K562 (cell line): ENCODE measurements around the gene CHM. TPM values are rescaled to one million over a fixed set of nuclear protein-coding genes. Genes with fewer than 3 reads are reported as not detected.
A peak's percentile ranks its signal among the peaks of the same experiment; 100 is the strongest.

Experiments
- ATAC-seq: fragments of 200-7000 bp; cut with Tn5 transposase; 3 replicates; pipeline ENCODE4 v1.9.1; 2020; ENCODE audit warnings: moderate library complexity
- BruUV-seq: library from RNA; stranded (reverse); fragments of 400-500 nt; replicated peaks from 2 replicates; lab custom pipeline; 2021; lab: Mats Ljungman, UMichigan
- CTCF ChIA-PET: fragments of 300-600 bp; formaldehyde crosslinking; extraction: SDS; loops from one replicate; lab custom pipeline; 2021; ENCODE audit warnings: low intra/inter-chr PET ratio; lab: Yijun Ruan, JAX
- POLR2A ChIA-PET: fragments of 300-600, 350-650 bp; sonication (Branson Sonifier 250); formaldehyde crosslinking; extraction: SDS; loops from one replicate; lab custom pipeline; 2021; ENCODE audit warnings: antibody characterized with exemption, inconsistent platforms; lab: Yijun Ruan, JAX
- DNase-seq, 4 experiments: peaks; one replicate each; pipeline versions ENCODE4 v3.0.0 to v3.0.0-alpha.2; 2011 to 2018; ENCODE audit warnings: low spot score in 3 of 4, mixed read lengths in 3 of 4; ENCODE audit errors: extremely low read depth in 1 of 4
- FAIRE-seq: peaks from 2 replicates; lab custom pipeline; 2011; peaks lifted over from hg19 to GRCh38; lab: Jason Lieb, UNC
- H2AFZ ChIP-seq: 2 replicates; pipeline ENCODE4 v1.6.0; 2011; ENCODE audit warnings: low read depth, low read length, control low read depth, inconsistent platforms
- H3K27ac ChIP-seq: fragments of 200-600 bp; 3 replicates; pipeline ENCODE4 v1.8.0; 2011; ENCODE audit warnings: low read depth, mild to moderate bottlenecking, control low read depth, inconsistent platforms, low read length, moderate library complexity, mixed read lengths; ENCODE audit errors: extremely low read depth
- H3K27me3 ChIP-seq, 2 experiments: fragments of 300-600 bp in 1 of 2; 2 replicates in 1 of 2; 3 replicates in 1 of 2; pipeline versions ENCODE4 v1.6.0 to v1.8.0; 2011; ENCODE audit warnings: inconsistent platforms in 2 of 2, low read length in 2 of 2, mild to moderate bottlenecking in 1 of 2, mixed read lengths in 1 of 2, moderate library complexity in 1 of 2; ENCODE audit not compliant: control insufficient read depth in 2 of 2, insufficient read depth in 2 of 2
- H3K36me3 ChIP-seq: fragments of 300-600 bp; 3 replicates; pipeline ENCODE4 v1.8.0; 2011; ENCODE audit warnings: mild to moderate bottlenecking, low read length, inconsistent platforms; ENCODE audit not compliant: control insufficient read depth, insufficient read depth
- H3K4me1 ChIP-seq, 2 experiments: fragments of 200-600 bp in 1 of 2; replicated peaks in 1 of 2; 2 replicates in 1 of 2; 3 replicates in 1 of 2; pipeline versions ENCODE4 v1.5.1 to v1.8.0; 2011; ENCODE audit warnings: inconsistent platforms in 2 of 2, low read length in 2 of 2, mild to moderate bottlenecking in 1 of 2, mixed read lengths in 1 of 2, moderate library complexity in 1 of 2; ENCODE audit not compliant: control insufficient read depth in 2 of 2, insufficient read depth in 2 of 2
- H3K4me2 ChIP-seq: 2 replicates; pipeline ENCODE4 v1.6.1; 2011; ENCODE audit warnings: low read length, control low read depth, inconsistent platforms, mixed read lengths; ENCODE audit not compliant: insufficient read depth
- H3K4me3 ChIP-seq: fragments of 200-600 bp; sonication (generic), shearing (Covaris generic); 2 replicates; pipeline ENCODE4 v1.5.1; 2016; ENCODE audit warnings: control low read depth, inconsistent platforms
- H3K79me2 ChIP-seq: fragments of 200-600 bp; 3 replicates; pipeline ENCODE4 v1.8.0; 2011; ENCODE audit warnings: low read length, inconsistent platforms; ENCODE audit not compliant: control insufficient read depth, insufficient read depth
- H3K9ac ChIP-seq, 2 experiments: 2 replicates each; pipeline versions ENCODE4 v1.6.0 to v1.6.1; 2011; ENCODE audit warnings: low read depth in 2 of 2, low read length in 2 of 2, control low read depth in 1 of 2, inconsistent platforms in 1 of 2, mild to moderate bottlenecking in 1 of 2, mixed read lengths in 1 of 2; ENCODE audit not compliant: insufficient read depth in 1 of 2
- H3K9me1 ChIP-seq: one replicate; pipeline ENCODE4 v1.6.0; 2011; ENCODE audit warnings: inconsistent platforms, mild to moderate bottlenecking, low read length, moderate library complexity; ENCODE audit not compliant: control insufficient read depth, insufficient read depth
- H3K9me3 ChIP-seq: replicated peaks from 2 replicates; pipeline ENCODE4 v1.5.1; 2011; ENCODE audit warnings: low read depth, low read length, inconsistent platforms; ENCODE audit not compliant: control insufficient read depth, insufficient read depth
- H4K20me1 ChIP-seq: replicated peaks from 2 replicates; pipeline ENCODE4 v1.6.1; 2011; ENCODE audit warnings: low read length, inconsistent platforms, mixed read lengths; ENCODE audit not compliant: control insufficient read depth, insufficient read depth
- C11orf30 ChIP-seq: fragments of 450-650 bp; IDR thresholded peaks from 2 replicates; pipeline ENCODE4 v1.6.1; 2016; ENCODE audit warnings: low read depth, mild to moderate bottlenecking
- CHD2 ChIP-seq: IDR thresholded peaks from 2 replicates; pipeline ENCODE4 v1.6.1; 2011; ENCODE audit warnings: low read depth, low read length
- FOXK2 ChIP-seq, 2 experiments: fragments of 450-650 bp; IDR thresholded peaks in 1 of 2; conservative IDR thresholded peaks in 1 of 2; 2 replicates each; pipeline ENCODE4 v1.6.1; 2016; ENCODE audit warnings: low read depth in 2 of 2, mild to moderate bottlenecking in 1 of 2
- FUS ChIP-seq: fragments of 200-400 bp; formaldehyde crosslinking; optimal IDR thresholded peaks from 2 replicates; pipeline ENCODE3; 2017; ENCODE audit warnings: low read depth, low read length
- L3MBTL2 ChIP-seq: fragments of 450-650 bp; IDR thresholded peaks from 2 replicates; pipeline ENCODE4 v1.6.1; 2016; ENCODE audit warnings: mild to moderate bottlenecking, moderate library complexity
- NFIX ChIP-seq: fragments of 250-450 bp; sonication (Bioruptor Pico); IDR thresholded peaks from 2 replicates; pipeline ENCODE4 v1.4.0; 2020; ENCODE audit warnings: low read depth, mild to moderate bottlenecking, moderate library complexity
- NFYB ChIP-seq: IDR thresholded peaks from 2 replicates; pipeline ENCODE4 v1.6.1; 2011; ENCODE audit warnings: mild to moderate bottlenecking, moderate library complexity; ENCODE audit not compliant: insufficient read length; ENCODE audit errors: extremely low read depth
- NR3C1 ChIP-seq: sonication (generic); formaldehyde crosslinking; IDR thresholded peaks from 2 replicates; pipeline ENCODE4 v1.8.1; 2022; ENCODE audit warnings: missing genetic modification reagents
- PBX2 ChIP-seq, 2 experiments: IDR thresholded peaks in 1 of 2; conservative IDR thresholded peaks in 1 of 2; 2 replicates each; pipeline ENCODE4 v1.6.1; 2016; ENCODE audit warnings: low read depth in 2 of 2, mild to moderate bottlenecking in 1 of 2, missing compliant biosample characterization in 1 of 2, missing genetic modification characterization in 1 of 2, moderate library complexity in 1 of 2
- PHF8 ChIP-seq: fragments of 200-600 bp; sonication (generic); IDR thresholded peaks from 2 replicates; pipeline ENCODE4 v1.6.1; 2012; ENCODE audit warnings: mixed run types, mild to moderate bottlenecking, inconsistent platforms, low read length, moderate library complexity, borderline replicate concordance
- SNAPC5 ChIP-seq: fragments of 250-450 bp; sonication (Bioruptor Pico); IDR thresholded peaks from 2 replicates; pipeline ENCODE4 v1.8.0; 2021; ENCODE audit warnings: moderate library complexity, mild to moderate bottlenecking, inconsistent platforms
- YY1 ChIP-seq, 3 experiments: IDR thresholded peaks; 2 replicates each; pipeline ENCODE4 v1.6.1; 2011; ENCODE audit warnings: low read length in 2 of 3, mild to moderate bottlenecking in 2 of 3, moderate library complexity in 2 of 3, borderline replicate concordance in 1 of 3, control low read depth in 1 of 3, low read depth in 1 of 3; ENCODE audit not compliant: insufficient read depth in 3 of 3, insufficient replicate concordance in 2 of 3, control insufficient read depth in 1 of 3, insufficient read length in 1 of 3; ENCODE audit errors: extremely low read depth in 1 of 3
- ZNF408 ChIP-seq: fragments of 250-450 bp; sonication (Bioruptor Pico); IDR thresholded peaks from 2 replicates; pipeline ENCODE4 v1.4.0; 2020; ENCODE audit warnings: low read depth, mild to moderate bottlenecking, moderate library complexity
- ZNF449 ChIP-seq: fragments of 250-450 bp; sonication (Bioruptor Pico); IDR thresholded peaks from 2 replicates; pipeline ENCODE4 v1.8.0; 2022; ENCODE audit warnings: moderate library complexity, mild to moderate bottlenecking, inconsistent platforms
- WGBS: fragments of 100-300 bp; shearing (Covaris generic); methylation state at CpG from one replicate; pipeline ENCODE4 v1.1.6; 2016; ENCODE audit warnings: low coverage, mixed read lengths; ENCODE audit not compliant: insufficient coverage; ENCODE audit errors: missing lambda C conversion rate; 5-methylcytosine and 5-hydroxymethylcytosine counted together
- in situ Hi-C: fragments of 300-500 bp; cut with MboI; formaldehyde crosslinking; loops from 4 replicates; pipeline ENCODE4 v1.15.0; 2018; ENCODE audit warnings: inconsistent platforms, mixed read lengths
- intact Hi-C: fragments of 100-400 bp; cut with micrococcal nuclease; formaldehyde crosslinking; loops from 2 replicates; pipeline ENCODE4 v1.14.2; 2022
- polyA plus RNA-seq, 8 experiments: library from polyadenylated mRNA; depleted of rRNA in 4 of 8; stranded (reverse) in 5 of 8; unstranded in 3 of 8; fragments of >200 nt; fragmentation: Nextera tagmentation in 2 of 8; fragmentation: Illumina TruSeq in 1 of 8; extraction: Ambion mirVana in 2 of 8; extraction: Trizol in 1 of 8; gene quantifications; 2 replicates each; pipeline versions ENCODE4 v1.2.1 to v1.2.3, GENCODE V29; 2011 to 2014; ENCODE audit warnings: inconsistent platforms in 1 of 8, missing spikeins in 1 of 8
- total RNA-seq, 7 experiments: library from RNA; depleted of rRNA in 6 of 7; stranded (reverse); fragments of >200 nt in 6 of 7; fragmentation: Illumina TruSeq in 2 of 7; extraction: Trizol in 2 of 7; gene quantifications; 2 replicates each; pipeline versions ENCODE4 v1.2.1 to v1.2.3, GENCODE V29; 2011 to 2021; ENCODE audit warnings: low replicate concordance in 1 of 7
- TF ChIP-seq, protein P1 (sequence below): fragments of 450-650 bp; IDR thresholded peaks from 2 replicates; pipeline ENCODE4 v1.6.1; 2016; ENCODE audit warnings: missing biosample characterization, missing genetic modification characterization

Gene CHM
- total and polyA plus RNA-seq, 9 of the 15 experiments (the other 6 are each of a cell fraction or from before 2014, with no cell fraction given), result 2.2 to 9.0 (median 4.6) TPM

DNA sequence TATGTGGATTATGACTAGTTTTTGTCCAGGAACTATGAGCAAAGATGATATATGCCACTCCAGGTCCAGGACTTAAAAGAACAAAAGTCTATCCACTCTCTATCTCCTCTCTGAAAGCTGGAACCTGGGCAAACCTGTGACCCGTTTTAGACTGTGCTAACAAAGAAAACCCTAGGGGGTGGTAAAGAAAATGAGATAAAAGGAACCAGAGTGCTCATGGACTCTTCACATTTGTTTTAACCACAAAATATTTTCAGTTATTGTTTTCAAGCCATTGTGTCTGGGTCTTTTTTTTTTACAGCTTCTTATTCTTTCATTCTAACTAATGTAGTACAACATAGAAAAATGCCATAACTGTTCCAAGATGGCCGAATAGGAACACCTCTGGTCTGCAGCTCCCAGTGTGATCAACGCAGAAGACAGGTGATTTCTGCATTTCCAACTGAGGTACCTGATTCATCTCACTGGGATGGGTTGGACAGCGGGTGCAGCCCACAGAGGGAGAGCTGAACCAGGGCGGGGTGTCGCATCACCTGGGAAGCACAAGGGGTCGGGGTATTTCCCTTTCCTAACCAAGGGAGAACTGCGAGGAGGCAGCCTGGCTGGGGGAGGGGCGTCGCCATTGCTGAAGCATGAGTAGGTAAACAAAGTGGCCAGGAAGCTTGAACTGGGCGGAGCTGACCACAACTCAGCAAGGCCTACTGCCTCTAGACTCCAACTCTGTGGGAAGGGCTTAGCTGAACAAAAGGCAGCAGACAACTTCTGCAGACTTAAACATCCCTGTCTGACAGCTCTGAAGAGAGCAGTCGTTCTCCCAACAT is 45.1 kb downstream of the CHM start:
- H3K27me3 ChIP-seq, result no peaks in the 10 kb centered on the region
- no peak for FAIRE-seq
- TF ChIP-seq, protein P1, sequence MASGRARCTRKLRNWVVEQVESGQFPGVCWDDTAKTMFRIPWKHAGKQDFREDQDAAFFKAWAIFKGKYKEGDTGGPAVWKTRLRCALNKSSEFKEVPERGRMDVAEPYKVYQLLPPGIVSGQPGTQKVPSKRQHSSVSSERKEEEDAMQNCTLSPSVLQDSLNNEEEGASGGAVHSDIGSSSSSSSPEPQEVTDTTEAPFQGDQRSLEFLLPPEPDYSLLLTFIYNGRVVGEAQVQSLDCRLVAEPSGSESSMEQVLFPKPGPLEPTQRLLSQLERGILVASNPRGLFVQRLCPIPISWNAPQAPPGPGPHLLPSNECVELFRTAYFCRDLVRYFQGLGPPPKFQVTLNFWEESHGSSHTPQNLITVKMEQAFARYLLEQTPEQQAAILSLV (tag), result no peak
- TF ChIP-seq C11orf30 (no peak), YY1 (IDR thresholded peaks at IDR 0.05; ENCODE audit: borderline replicate concordance in 1 of 3, control insufficient read depth in 1 of 3, extremely low read depth in 1 of 3, insufficient read depth in 3 of 3, insufficient read length in 1 of 3, insufficient replicate concordance in 2 of 3, low read depth in 1 of 3, low read length in 2 of 3) (peak in 2 of 3 experiments; percentile 12 to 78), ZNF449 (CRISPR knock-in tag) (no peak), NFYB (no peak), FOXK2 (conservative IDR thresholded peaks at IDR 0.05 in 1 of 2, IDR thresholded peaks at IDR 0.05 in 1 of 2; ENCODE audit: low read depth in 2 of 2) (peak; percentile 69 to 73; a peak in 2 of 4 replicates), NR3C1 (CRISPR knock-in tag) (no peak), L3MBTL2 (0 out of 2 replicates have a peak, but pooled peaks have one; percentile 12), ZNF408 (CRISPR knock-in tag) (no peak), PBX2 (CRISPR knock-in tag; IDR thresholded peaks at IDR 0.05; ENCODE audit: low read depth) (no peak), PBX2 (tag; conservative IDR thresholded peaks at IDR 0.05; ENCODE audit: low read depth) (no peak), FUS (no peak), SNAPC5 (CRISPR knock-in tag) (no peak), PHF8 (peak; percentile 12; the same call in 1 of the 2 replicates), NFIX (CRISPR knock-in tag) (no peak), CHD2 (no peak)

More for the DNA sequence above, 45.1 kb downstream of the CHM start:
- intact Hi-C loops, result no loop called here
- no peaks in the 10 kb centered on the region for H3K79me2 ChIP-seq
- no peaks in the 10 kb centered on the region for H3K36me3 ChIP-seq
- no TSS peak for BruUV-seq
- H3K4me2 ChIP-seq, result peak overlapping the region; percentile 58
- H3K4me3 ChIP-seq, result no peak overlapping the region
- POLR2A ChIA-PET, result no interaction called here
- WGBS, result 2% methylated on average over 9 of the region's 12 CpGs
- in situ Hi-C loops, result no loop called here
- CTCF ChIA-PET, result no interaction called here
- ATAC-seq, result peak; percentile 90
- H3K27ac ChIP-seq, result peak overlapping the region; percentile 63; the same call in 2 of the 3 replicates
- no peaks in the 10 kb centered on the region for H3K9me3 ChIP-seq
- H3K9me1 ChIP-seq, result no peaks in the 10 kb centered on the region
- no peak overlapping the region for H3K9ac ChIP-seq
- H2AFZ ChIP-seq, result peak overlapping the region; percentile 76
- no peaks in the 10 kb centered on the region for H4K20me1 ChIP-seq
- no peaks in the 10 kb centered on the region for H3K4me1 ChIP-seq
- DNase-seq, result peak; percentile 8 to 76 (median 10)
